ENCODE measurements around the gene ARHGAP5. TPM values are rescaled to one million over a fixed set of nuclear protein-coding genes. Genes with fewer than 3 reads are reported as not detected.

The ARHGAP5 gene
- total RNA-seq, 1 experiment from 2014 or later: 63.0 TPM

GRCh38 chr14:32054536-32054935 is 22.6 kb upstream of the ARHGAP5 start:
- no peak for TF ChIP-seq POLR2AphosphoS5 (IDR thresholded peaks at IDR 0.05; ENCODE audit: low read depth, low read length)
- no peak for TF ChIP-seq TCF7L2 (IDR thresholded peaks at IDR 0.05; ENCODE audit: low read depth, low read length)
- TF ChIP-seq CTCF (IDR thresholded peaks at IDR 0.05): no peak
- TF ChIP-seq REST (IDR thresholded peaks at IDR 0.05; ENCODE audit: insufficient read depth in 1 of 2, low read depth in 2 of 2, low read length in 1 of 2): no peak
- TF ChIP-seq SIN3A (IDR thresholded peaks at IDR 0.05; ENCODE audit: borderline replicate concordance, insufficient read depth, low read depth, low read length): no peak
- no TSS peak for BruUV-seq (replicated peaks)
- intact Hi-C loops (cut with micrococcal nuclease; ENCODE audit: unreplicated experiment) (no loop called here), in situ Hi-C loops (cut with HindIII; ENCODE audit: low pct_unique_long_range_greater_than_20kb, low sequenced_read_pairs) (no loop called here)
- Histone ChIP-seq H3K4me3 (ENCODE audit: low read depth in 2 of 2, low read length in 2 of 2) (no peak overlapping the region), H3K27me3 (ENCODE audit: control insufficient read depth, insufficient read depth, low read length) (no peaks in the 10 kb centered on the region), H3K4me1 (ENCODE audit: control insufficient read depth, insufficient read depth, low read length) (no peaks in the 10 kb centered on the region), H3K36me3 (ENCODE audit: control insufficient read depth, insufficient read depth, low read length) (no peaks in the 10 kb centered on the region), H3K9me3 (ENCODE audit: control insufficient read depth, insufficient read depth, low read depth, low read length) (no peaks in the 10 kb centered on the region), H3K27ac (ENCODE audit: low read length) (no peak overlapping the region)
- no peak for DNase-seq (ENCODE audit: low read depth, low spot score)
- POLR2A ChIA-PET: no interaction called here
- no peak for ATAC-seq
- CTCF ChIA-PET: no interaction called here

GRCh38 chr14:32055175-32055574 is 21.9 kb upstream of the ARHGAP5 start:
- DNase-seq (ENCODE audit: low read depth, low spot score) (no peak), ATAC-seq (no peak)
- in situ Hi-C loops (cut with HindIII; ENCODE audit: low pct_unique_long_range_greater_than_20kb, low sequenced_read_pairs) (no loop called here), intact Hi-C loops (cut with micrococcal nuclease; ENCODE audit: unreplicated experiment) (no loop called here)
- H3K27me3 ChIP-seq (ENCODE audit: control insufficient read depth, insufficient read depth, low read length): no peaks in the 10 kb centered on the region
- H3K27ac ChIP-seq (ENCODE audit: low read length): no peak overlapping the region
- ChIA-PET POLR2A (no interaction called here), CTCF (no interaction called here)
- H3K4me1 ChIP-seq (ENCODE audit: control insufficient read depth, insufficient read depth, low read length): no peaks in the 10 kb centered on the region
- no peak overlapping the region for H3K4me3 ChIP-seq (ENCODE audit: low read depth in 2 of 2, low read length in 2 of 2)
- H3K9me3 ChIP-seq (ENCODE audit: control insufficient read depth, insufficient read depth, low read depth, low read length): no peaks in the 10 kb centered on the region
- BruUV-seq (replicated peaks): no TSS peak
- no peaks in the 10 kb centered on the region for H3K36me3 ChIP-seq (ENCODE audit: control insufficient read depth, insufficient read depth, low read length)
- TF ChIP-seq TCF7L2 (IDR thresholded peaks at IDR 0.05; ENCODE audit: low read depth, low read length): no peak
- no peak for TF ChIP-seq REST (IDR thresholded peaks at IDR 0.05; ENCODE audit: insufficient read depth in 1 of 2, low read depth in 2 of 2, low read length in 1 of 2)
- no peak for TF ChIP-seq SIN3A (IDR thresholded peaks at IDR 0.05; ENCODE audit: borderline replicate concordance, insufficient read depth, low read depth, low read length)
- TF ChIP-seq CTCF (IDR thresholded peaks at IDR 0.05): no peak
- TF ChIP-seq POLR2AphosphoS5 (IDR thresholded peaks at IDR 0.05; ENCODE audit: low read depth, low read length): no peak

All from Panc1 (cell line).